ENCODE measurements around the gene EHMT1.

Gene EHMT1

DNA sequence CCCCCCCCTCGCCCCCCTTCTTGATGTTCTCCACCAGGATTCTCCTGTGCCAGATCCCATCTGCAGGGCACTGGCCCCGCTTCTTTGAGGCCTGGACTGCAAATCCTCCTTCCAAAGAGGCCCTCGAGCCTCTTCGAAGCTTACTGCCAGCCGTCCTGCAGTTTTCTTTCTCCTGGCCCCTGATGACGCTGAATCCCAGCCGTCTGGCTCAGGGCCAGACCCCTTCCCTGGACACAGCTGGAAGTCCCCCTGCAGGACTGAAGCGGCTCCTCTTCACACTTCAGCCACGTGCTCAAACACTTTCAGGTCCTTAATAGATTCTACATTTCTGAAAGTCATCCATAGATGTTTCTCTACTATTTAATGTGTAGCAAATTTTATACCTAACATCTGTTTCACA, 121.5 kb downstream of the EHMT1 start:
- no peak for TF ChIP-seq CTCF (IDR thresholded peaks at IDR 0.05; ENCODE audit: extremely low read depth, missing control alignments)
- no peak for DNase-seq (ENCODE audit: low spot score)

DNA sequence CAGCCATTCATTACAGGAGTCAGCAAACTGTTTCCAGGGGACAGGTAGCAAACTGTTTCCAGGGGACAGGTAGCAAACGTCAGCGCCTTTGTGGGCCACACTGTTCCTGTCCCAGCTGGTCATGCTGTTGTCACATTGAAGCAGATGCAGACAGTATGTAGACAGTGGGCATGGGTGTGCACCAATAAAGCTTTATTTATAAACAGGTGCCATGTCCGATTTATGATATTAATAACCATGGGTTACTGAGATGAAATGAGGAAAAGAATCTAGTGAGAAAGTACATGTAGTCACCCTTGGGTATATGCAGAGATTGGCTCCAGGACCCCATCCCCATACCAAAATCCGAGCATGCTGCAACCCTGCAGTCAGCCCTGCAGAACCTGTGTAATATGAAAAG, 122.5 kb downstream of the EHMT1 start:
- DNase-seq (ENCODE audit: low spot score), result no peak
- no peak for TF ChIP-seq CTCF (IDR thresholded peaks at IDR 0.05; ENCODE audit: extremely low read depth, missing control alignments)

DNA sequence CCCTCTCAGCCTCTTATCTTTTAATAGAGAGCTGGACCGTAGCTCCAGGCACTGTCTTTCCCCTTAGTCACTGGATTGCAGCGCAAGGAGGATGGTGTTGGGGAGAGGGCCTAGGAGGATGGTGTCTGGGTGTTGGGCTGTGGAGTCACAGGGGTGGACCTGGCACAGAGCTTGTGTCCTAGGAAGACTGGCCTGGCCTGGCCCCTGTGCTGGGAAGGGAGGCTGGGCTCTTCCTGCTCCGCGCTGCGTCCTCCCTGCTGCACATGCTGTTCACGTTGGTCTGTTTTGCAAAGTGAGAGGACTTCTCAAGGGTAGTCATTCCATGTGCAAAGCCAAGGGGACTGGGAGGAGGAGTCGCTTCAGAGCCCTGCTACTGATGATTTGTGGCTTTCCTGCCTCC, 123.9 kb downstream of the EHMT1 start:
- no peak for TF ChIP-seq CTCF (IDR thresholded peaks at IDR 0.05; ENCODE audit: extremely low read depth, missing control alignments)
- no peak for DNase-seq (ENCODE audit: low spot score)

GRCh38 chr9:137743695-137744094, 124.9 kb downstream of the EHMT1 start:
- no peak for DNase-seq (ENCODE audit: low spot score)

GRCh38 chr9:137744632-137745183, 125.9 kb downstream of the EHMT1 start:
- peak; percentile 43 for DNase-seq (ENCODE audit: low spot score)
- TF ChIP-seq CTCF (IDR thresholded peaks at IDR 0.05; ENCODE audit: extremely low read depth, missing control alignments), result no peak

More at GRCh38 chr9:137743695-137744094, 124.9 kb downstream of the EHMT1 start:
- no peak for TF ChIP-seq CTCF (IDR thresholded peaks at IDR 0.05; ENCODE audit: extremely low read depth, missing control alignments)

GRCh38 chr9:137745541-137745991, 126.8 kb downstream of the EHMT1 start:
- no peak for TF ChIP-seq CTCF (IDR thresholded peaks at IDR 0.05; ENCODE audit: extremely low read depth, missing control alignments)
- peak; percentile 71 for DNase-seq (ENCODE audit: low spot score)

GRCh38 chr9:137748311-137748710, 129.5 kb downstream of the EHMT1 start:
- TF ChIP-seq CTCF (IDR thresholded peaks at IDR 0.05; ENCODE audit: extremely low read depth, missing control alignments), result no peak
- no peak for DNase-seq (ENCODE audit: low spot score)
